Purkinje cell (primary cell): Measurements from ENCODE around the gene LYVE1. TPM values are rescaled to one million over a fixed set of nuclear protein-coding genes. Genes with fewer than 3 reads are reported as not detected.

ENCODE experiments used
- polyA plus RNA-seq: library from polyadenylated mRNA; unstranded; fragments of >200 nt; fragmentation: Nextera tagmentation; gene quantifications from 2 replicates; pipeline ENCODE4 v1.2.1, GENCODE V29; 2014

The LYVE1 gene
- polyA plus RNA-seq: not detected in 2 replicates

GRCh38 chr11:10568486-10568941 lies at the start of gene LYVE1:
Gene LYVE1, minus strand, starts transcription at chr11:10568665. Its CDS starts 133 bp downstream, at chr11:10568532.

GRCh38 chr11:10540915-10541560 lies 27.4 kb downstream of the LYVE1 start, which contains the start of gene RNF141:
Gene RNF141, minus strand, starts transcription at chr11:10541187. Its CDS starts 7,029 bp downstream, at chr11:10534158.

Other genes starting within 250 kb of the LYVE1 start
- 0.26 TPM in 1 of 2 replicates, not detected in the other for gene AMPD3, start 113.4 kb downstream of the LYVE1 start, polyA plus RNA-seq
- gene RNF141, start 27.5 kb downstream of the LYVE1 start, polyA plus RNA-seq: 26.2 and 31.8 TPM in 2 replicates
- 1.3 and 2.3 TPM in 2 replicates for gene IRAG1, start 125.1 kb upstream of the LYVE1 start, polyA plus RNA-seq
- 13.4 and 19.8 TPM in 2 replicates for gene CTR9, start 182.6 kb upstream of the LYVE1 start, polyA plus RNA-seq
- gene EIF4G2, start 240.3 kb upstream of the LYVE1 start, polyA plus RNA-seq: 288 and 293 TPM in 2 replicates